Astrocyte (in vitro differentiated cells and primary cell): ENCODE measurements around the gene ELOVL2.
"Not testable (repeated sequence)": the region's sequence is repeated elsewhere in the genome, so short reads cannot be mapped to it uniquely, and the experiment has no call there.

Experiments
- CTCF ChIP-seq: IDR thresholded peaks from 2 replicates; pipeline ENCODE4 v1.5.1; 2011; ENCODE audit warnings: low read depth, mild to moderate bottlenecking, inconsistent platforms, low read length, moderate library complexity; ENCODE audit not compliant: insufficient read depth
- EZH2 ChIP-seq: IDR thresholded peaks from 2 replicates; pipeline ENCODE4 v1.6.1; 2012; ENCODE audit warnings: mild to moderate bottlenecking, low read length, inconsistent platforms; ENCODE audit not compliant: insufficient read depth

- not testable (repeated sequence) for TF ChIP-seq CTCF, EZH2
Observed at GRCh38 chr6:11091141-11091540, 47.0 kb upstream of the ELOVL2 start.
